Gastrocnemius medialis (tissue), 4 donors: ENCODE measurements around the gene LRG1.

Source experiments
- POLR2A ChIP-seq, 2 donors: fragments of 450-650 bp; IDR thresholded peaks; one replicate each; pipeline ENCODE4 v1.6.1; 2017; ENCODE audit warnings: antibody characterized with exemption in 2 of 2, mild to moderate bottlenecking in 2 of 2, moderate library complexity in 2 of 2
- TF ChIP-seq, protein P1 (sequence below), 5 experiments: fragments of 450-650 bp in 3 of 5; fragments of 200-600 bp in 2 of 5; sonication (generic) in 2 of 5; IDR thresholded peaks in 4 of 5; conservative IDR thresholded peaks in 1 of 5; 1 replicate in 4 of 5; 2 replicates in 1 of 5; pipeline ENCODE4 v1.5.1; 2016 to 2019; ENCODE audit warnings: antibody characterized with exemption in 5 of 5, mild to moderate bottlenecking in 3 of 5, moderate library complexity in 3 of 5

DNA sequence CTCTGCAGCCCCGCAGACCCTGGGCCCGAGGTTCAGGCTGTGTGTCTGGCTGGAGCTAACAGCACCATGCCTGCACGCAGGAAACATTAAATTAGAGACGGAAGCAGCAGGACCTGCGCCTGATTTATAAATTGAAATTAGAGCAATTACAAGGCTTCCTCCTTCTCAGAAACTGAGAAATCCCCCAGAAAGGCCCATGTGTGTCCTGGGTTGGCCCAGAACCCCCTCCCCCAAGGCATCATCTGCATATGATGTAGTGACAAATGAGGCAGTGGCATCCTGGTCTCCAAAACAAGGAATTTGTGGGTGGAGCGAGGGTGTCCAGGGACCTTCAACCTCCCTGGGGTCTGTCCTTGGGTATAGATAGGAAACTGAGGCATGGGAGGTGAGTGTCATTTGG, 46.9 kb upstream of the LRG1 start:
- TF ChIP-seq, protein P1, sequence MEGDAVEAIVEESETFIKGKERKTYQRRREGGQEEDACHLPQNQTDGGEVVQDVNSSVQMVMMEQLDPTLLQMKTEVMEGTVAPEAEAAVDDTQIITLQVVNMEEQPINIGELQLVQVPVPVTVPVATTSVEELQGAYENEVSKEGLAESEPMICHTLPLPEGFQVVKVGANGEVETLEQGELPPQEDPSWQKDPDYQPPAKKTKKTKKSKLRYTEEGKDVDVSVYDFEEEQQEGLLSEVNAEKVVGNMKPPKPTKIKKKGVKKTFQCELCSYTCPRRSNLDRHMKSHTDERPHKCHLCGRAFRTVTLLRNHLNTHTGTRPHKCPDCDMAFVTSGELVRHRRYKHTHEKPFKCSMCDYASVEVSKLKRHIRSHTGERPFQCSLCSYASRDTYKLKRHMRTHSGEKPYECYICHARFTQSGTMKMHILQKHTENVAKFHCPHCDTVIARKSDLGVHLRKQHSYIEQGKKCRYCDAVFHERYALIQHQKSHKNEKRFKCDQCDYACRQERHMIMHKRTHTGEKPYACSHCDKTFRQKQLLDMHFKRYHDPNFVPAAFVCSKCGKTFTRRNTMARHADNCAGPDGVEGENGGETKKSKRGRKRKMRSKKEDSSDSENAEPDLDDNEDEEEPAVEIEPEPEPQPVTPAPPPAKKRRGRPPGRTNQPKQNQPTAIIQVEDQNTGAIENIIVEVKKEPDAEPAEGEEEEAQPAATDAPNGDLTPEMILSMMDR (IDR thresholded peaks at IDR 0.05 in 4 of 5, conservative IDR thresholded peaks at IDR 0.05 in 1 of 5), result no peak
- TF ChIP-seq POLR2A (IDR thresholded peaks at IDR 0.05), result no peak
